Measurements from ENCODE around the gene DIDO1. TPM values are rescaled to one million over a fixed set of nuclear protein-coding genes. Genes with fewer than 3 reads are reported as not detected.
A peak's percentile ranks its signal among the peaks of the same experiment; 100 is the strongest.

DIDO1 gene
- total RNA-seq, 1 donor from 2014 or later = 53.6 TPM

DNA sequence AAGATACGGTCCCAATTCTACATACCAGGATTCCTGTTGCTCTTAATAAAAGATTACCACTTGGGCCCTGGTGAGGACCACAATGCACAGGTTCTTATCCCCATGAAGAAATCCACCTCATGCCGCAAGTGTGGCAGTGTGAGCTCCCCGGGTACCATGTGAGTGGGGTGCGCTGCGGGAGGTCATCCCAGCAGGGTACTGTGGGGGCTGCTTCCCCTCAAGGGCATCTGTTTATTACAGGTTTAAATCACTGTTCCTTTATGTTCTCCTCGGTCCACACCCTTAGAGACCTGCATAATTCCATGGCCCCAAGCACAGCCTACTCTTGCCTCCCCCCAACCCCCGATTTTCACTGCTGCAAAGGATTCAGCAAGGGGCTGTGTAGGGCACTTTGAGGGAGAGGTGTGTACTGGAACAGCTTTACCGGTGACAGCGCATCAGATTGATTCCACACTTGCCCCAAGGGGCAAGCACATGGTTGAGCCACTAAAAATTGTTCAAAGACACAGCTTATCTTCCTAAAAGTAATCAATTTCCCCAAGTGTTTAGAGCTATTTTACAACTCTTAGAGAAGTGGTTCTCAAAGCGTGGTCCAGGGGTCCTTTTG, 6.2 kb downstream of the DIDO1 start:
- Mint-ChIP-seq H3K4me3 (ENCODE audit: unreplicated experiment) (no peak overlapping the region), H3K4me1 (ENCODE audit: unreplicated experiment) (peaks cover 78% of the 10 kb centered on the region), H3K36me3 (ENCODE audit: unreplicated experiment) (no peaks in the 10 kb centered on the region), H3K9me3 (ENCODE audit: unreplicated experiment) (no peaks in the 10 kb centered on the region), H3K27me3 (ENCODE audit: unreplicated experiment) (no peaks in the 10 kb centered on the region), H3K27ac (ENCODE audit: unreplicated experiment) (peak overlapping the region; percentile 63)
- no peak for TF ChIP-seq CTCF (IDR thresholded peaks at IDR 0.05)
- DNase-seq (ENCODE audit: extremely low spot score, unreplicated experiment) = no peak

DNA sequence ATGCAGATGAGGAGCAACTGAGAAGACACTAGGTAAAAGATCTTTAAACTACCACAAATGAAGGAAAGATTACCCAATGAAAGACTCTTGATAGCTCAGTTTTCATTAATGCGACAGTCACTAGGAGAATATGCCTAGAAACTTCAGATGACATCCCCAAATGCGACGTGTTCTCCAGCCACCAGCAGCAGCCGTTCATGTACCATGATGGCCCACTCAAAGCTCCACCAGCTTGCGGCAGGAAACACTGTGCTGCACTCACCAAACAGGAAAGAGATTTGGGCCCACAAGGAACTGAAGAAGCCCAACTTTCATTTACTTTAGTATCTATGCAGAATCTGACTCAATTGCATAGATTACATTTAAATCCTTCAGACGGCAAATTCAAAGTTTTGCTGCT, 7.5 kb downstream of the DIDO1 start:
- Mint-ChIP-seq H3K4me3 (ENCODE audit: unreplicated experiment) (no peak overlapping the region), H3K36me3 (ENCODE audit: unreplicated experiment) (no peaks in the 10 kb centered on the region)

DNA sequence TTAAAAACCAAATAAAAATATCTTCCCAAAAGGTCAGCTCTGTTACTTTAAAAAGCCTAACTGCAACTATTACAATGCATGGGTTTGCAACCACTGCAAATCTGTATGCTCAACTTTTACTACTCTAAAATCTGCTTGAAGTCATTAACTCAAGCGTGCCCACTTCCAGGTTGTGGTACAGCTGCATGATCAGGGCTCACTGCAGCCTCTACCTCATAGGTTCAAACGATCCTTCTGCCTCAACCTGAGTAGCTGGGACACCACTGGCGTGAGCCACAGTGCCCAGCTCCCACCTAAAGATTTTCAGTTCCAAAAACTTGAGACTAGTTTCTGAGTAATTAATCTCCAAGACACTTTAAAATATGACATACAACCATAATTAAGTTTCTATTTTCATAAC, 8.2 kb downstream of the DIDO1 start:
- DNase-seq (ENCODE audit: extremely low spot score, unreplicated experiment) = no peak
- Mint-ChIP-seq H3K27ac (ENCODE audit: unreplicated experiment) (peak overlapping the region; percentile 13), H3K36me3 (ENCODE audit: unreplicated experiment) (no peaks in the 10 kb centered on the region), H3K27me3 (ENCODE audit: unreplicated experiment) (no peaks in the 10 kb centered on the region), H3K9me3 (ENCODE audit: unreplicated experiment) (no peaks in the 10 kb centered on the region), H3K4me3 (ENCODE audit: unreplicated experiment) (no peak overlapping the region), H3K4me1 (ENCODE audit: unreplicated experiment) (peaks cover 69% of the 10 kb centered on the region)
- TF ChIP-seq CTCF (IDR thresholded peaks at IDR 0.05) = no peak

More for the DNA sequence above, 7.5 kb downstream of the DIDO1 start:
- Mint-ChIP-seq H3K27ac (ENCODE audit: unreplicated experiment) (peak overlapping the region; percentile 41), H3K4me1 (ENCODE audit: unreplicated experiment) (peaks cover 75% of the 10 kb centered on the region), H3K9me3 (ENCODE audit: unreplicated experiment) (no peaks in the 10 kb centered on the region), H3K27me3 (ENCODE audit: unreplicated experiment) (no peaks in the 10 kb centered on the region)
- no peak for DNase-seq (ENCODE audit: extremely low spot score, unreplicated experiment)
- no peak for TF ChIP-seq CTCF (IDR thresholded peaks at IDR 0.05)

- DNase-seq (ENCODE audit: extremely low spot score, unreplicated experiment) = no peak
- H3K27ac Mint-ChIP-seq (ENCODE audit: unreplicated experiment) = peak overlapping the region; percentile 59
- TF ChIP-seq CTCF (IDR thresholded peaks at IDR 0.05) = no peak
- no peaks in the 10 kb centered on the region for H3K36me3 Mint-ChIP-seq (ENCODE audit: unreplicated experiment)
- H3K27me3 Mint-ChIP-seq (ENCODE audit: unreplicated experiment) = no peaks in the 10 kb centered on the region
- H3K9me3 Mint-ChIP-seq (ENCODE audit: unreplicated experiment) = no peaks in the 10 kb centered on the region
- peaks cover 66% of the 10 kb centered on the region for H3K4me1 Mint-ChIP-seq (ENCODE audit: unreplicated experiment)
- no peak overlapping the region for H3K4me3 Mint-ChIP-seq (ENCODE audit: unreplicated experiment)
These were observed 8.6 kb downstream of the DIDO1 start for GRCh38 chr20:62917720-62918119.

DNA sequence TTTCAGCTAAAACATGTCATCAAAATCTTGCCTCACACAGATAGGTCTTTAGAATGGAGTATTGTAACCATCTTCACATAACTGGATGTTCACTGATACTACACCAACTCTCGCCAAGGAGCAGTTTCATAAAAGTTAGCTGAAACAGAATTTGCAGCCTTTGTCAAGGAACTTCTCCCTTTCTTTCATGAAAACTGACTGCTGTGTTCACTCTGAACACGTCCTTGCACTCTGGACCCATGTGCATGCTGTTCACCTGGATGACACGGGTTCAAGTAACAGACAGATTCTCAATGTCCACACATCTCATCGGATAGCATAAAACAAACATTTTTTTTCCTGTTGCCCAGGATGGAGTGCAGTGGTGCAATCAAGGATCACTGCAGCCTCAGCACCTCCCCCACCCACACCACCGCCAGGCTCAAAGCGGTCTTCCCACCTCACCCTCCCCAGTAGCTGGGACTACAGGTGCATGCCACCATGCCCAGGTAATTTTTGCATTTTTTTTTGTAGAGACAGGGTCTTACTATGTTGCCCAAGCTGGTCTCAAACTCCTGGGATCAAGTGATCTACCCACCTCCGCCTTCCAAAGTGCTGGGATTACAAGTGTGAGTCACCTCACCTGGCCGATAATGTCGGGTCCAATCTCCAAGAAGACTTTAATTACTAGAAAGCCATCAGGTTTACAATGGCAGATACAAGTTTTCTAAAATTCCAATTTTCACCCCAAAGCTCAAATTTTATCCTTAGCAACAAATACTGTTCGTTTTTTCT, 9.4 kb downstream of the DIDO1 start:
- TF ChIP-seq CTCF (IDR thresholded peaks at IDR 0.05) = no peak
- H3K4me1 Mint-ChIP-seq (ENCODE audit: unreplicated experiment) = peaks cover 60% of the 10 kb centered on the region
- H3K9me3 Mint-ChIP-seq (ENCODE audit: unreplicated experiment) = no peaks in the 10 kb centered on the region
- H3K4me3 Mint-ChIP-seq (ENCODE audit: unreplicated experiment) = no peak overlapping the region
- no peaks in the 10 kb centered on the region for H3K27me3 Mint-ChIP-seq (ENCODE audit: unreplicated experiment)
- H3K36me3 Mint-ChIP-seq (ENCODE audit: unreplicated experiment) = peaks cover 3% of the 10 kb centered on the region
- DNase-seq (ENCODE audit: extremely low spot score, unreplicated experiment) = no peak
- H3K27ac Mint-ChIP-seq (ENCODE audit: unreplicated experiment) = peak overlapping the region; percentile 59

All from osteocyte (in vitro differentiated cells).